8988T (cell line): ENCODE results near the gene ZBTB7C.

ENCODE experiments used
- DNase-seq: peaks from one replicate; pipeline ENCODE4 v3.0.0; 2011

Gene ZBTB7C

DNA sequence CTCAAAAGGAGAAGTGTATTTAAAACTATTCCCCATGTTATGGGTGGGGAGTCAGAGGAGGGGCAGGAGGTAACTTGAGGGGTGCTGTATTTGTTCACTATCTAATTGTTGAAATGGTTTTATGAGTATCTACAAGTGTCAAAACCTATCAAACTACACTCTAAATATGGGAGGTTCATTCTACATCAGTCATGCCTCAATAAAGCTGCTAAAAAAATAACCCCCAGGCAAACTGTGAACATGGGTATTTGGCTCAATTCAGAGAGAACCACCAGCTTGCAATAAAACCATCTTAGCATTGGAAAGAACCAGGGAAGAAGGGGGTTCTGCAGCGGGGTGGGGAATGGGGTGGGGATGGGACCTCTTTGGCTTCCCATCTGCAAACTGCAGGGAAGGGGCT, 302.7 kb downstream of the ZBTB7C start:
- no peak for DNase-seq

DNA sequence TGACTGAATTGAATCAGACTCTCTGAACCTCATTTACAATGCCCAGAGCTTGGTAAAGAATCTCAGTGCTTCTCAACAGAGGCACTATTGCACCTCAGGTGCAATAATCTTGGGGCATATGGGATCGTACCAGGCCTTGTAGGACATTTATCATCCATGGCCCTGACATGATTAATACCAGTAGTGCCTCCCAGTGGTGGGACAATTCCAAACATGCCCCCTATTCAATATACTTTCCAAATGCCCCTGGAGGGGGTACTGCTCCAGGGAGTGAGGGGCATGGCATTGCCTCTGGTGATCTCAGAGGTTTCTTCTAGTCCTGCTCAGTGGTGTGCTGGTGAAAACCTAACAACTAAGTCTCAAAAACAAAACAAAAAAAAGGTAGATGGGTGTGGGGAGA, 303.9 kb downstream of the ZBTB7C start:
- DNase-seq: no peak

DNA sequence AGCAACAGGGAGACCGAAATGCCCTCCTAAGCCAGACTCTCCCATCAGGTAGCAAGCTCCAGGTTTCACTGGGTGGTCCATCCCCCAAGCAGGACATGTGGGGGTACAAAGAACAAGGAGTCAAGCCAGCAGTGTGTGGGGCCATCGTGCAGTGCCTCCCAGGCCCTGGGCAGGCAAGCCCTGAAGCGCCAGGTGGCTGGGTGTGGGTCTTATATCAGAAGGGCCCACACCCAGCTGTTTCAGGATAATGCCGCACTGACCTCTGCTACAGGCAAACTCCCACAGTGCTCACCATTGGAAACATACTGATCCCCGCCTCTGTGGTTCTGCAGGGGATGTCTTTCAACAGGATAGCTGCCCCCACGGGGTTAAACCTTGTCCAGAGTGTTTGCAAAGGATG, 304.5 kb downstream of the ZBTB7C start:
- DNase-seq: no peak

DNA sequence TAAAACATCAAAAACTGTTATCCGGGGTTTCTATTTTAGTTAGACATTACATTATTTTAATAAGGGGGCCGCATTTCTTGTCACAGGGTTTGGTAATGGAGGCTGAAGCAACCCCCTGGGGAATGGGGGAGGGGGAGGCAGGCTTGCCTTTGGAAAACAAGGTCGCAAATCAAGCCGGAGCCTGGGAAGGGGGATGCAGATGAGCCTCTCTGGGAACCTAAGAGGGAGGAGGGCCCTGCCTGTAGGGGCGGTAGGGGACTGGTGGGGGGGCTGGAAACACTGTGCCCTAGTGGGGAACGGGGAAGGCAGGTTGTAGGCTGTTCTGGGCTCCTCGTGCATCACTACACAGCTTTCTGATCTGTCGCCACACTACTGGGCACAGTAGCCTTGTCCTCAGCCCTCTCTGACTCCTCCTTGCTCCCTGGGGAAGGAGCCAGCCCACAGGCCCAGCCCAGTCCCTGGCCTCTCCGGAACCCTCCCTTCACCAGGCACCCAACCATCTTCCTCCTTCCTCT, 308.5 kb downstream of the ZBTB7C start:
- no peak for DNase-seq

DNA sequence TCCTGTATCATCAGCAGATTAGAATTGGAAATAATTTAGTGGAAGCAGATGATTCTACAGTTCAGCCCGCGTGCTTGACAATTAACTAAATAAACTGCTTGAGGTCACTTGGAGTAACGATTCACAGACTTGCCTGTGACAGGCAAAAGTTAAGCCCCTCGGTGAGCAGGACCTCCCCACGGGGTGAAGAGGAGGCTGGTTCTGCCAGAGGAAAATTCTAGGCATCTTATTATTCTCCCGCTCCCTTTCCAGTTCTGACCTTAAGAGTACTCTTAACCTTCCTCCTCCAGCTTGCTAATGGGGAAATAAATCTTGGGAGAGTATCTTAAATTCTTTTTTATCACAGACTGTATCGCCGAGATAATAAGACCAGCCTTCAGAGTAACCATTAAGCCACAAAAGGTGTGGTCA, 309.0 kb downstream of the ZBTB7C start:
- DNase-seq: no peak

DNA sequence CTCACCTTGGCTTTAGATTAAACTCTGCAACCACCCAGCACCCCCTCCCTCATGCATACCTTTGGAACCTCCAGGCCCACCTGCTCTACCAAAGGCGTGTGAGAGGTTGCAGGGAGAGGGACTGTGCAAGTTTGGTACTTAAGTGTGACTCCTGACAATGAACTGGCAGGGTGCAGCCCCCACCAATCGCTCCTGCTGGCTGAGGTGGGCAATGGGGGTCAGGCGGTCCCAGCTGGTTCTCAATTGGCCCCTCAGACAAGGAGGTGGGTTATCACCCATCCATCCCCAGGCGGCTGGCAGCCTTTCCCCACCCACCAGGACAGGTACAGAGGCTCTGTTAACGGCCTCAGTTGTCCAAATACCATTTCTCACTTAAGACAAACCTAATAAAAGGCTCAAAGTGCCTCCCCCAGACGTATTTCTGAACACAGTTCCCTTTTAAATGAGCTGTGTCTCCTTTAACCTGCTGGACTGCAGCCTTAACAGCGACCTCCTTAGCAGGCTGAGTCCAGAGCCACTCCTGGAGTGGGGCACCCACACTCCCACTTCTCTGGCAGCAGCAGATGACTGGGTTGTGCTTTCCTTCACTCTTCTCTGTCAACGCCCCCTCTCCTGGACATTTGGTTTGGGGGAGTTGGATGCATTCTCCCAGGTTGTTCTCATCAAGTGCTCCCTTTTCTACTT, 309.6 kb downstream of the ZBTB7C start:
- DNase-seq: no peak

DNA sequence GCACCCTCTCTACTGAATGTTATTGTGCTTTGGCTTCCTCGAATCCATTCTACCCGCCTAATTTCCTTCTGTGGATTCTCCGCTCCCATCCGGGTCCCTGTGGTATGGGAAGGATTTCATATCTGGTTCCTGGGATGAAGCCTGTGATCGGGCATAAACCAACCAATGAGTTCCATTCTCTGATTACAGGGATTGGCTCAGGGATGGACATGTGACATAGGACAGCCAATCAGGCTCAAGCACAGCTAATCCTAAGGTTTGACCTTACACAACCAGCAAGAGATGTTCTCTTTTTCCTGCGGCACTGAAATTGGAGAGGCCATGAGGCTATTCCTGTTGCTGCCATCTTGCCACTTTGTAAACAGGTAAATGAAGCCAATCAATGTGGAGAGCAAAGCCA, 310.6 kb downstream of the ZBTB7C start:
- no peak for DNase-seq

DNA sequence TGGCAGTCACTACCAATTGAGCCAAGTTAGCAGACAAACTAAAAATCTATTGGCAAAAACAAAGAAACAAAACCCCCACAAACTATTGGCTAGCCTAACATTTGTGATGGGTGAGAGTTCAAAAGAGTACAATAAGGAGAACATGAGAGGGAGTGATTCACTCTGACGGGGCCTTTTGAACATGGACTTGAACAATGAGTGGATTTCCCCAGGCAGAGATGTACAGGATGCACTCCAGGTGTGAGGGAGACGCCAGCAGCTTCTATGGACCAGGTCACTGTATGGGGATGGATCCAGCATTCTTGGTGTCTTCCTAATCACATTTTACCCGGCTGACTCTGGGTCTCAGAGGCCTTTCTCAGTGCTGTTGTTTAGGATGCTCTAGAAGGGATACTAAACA, 311.2 kb downstream of the ZBTB7C start:
- DNase-seq: no peak

DNA sequence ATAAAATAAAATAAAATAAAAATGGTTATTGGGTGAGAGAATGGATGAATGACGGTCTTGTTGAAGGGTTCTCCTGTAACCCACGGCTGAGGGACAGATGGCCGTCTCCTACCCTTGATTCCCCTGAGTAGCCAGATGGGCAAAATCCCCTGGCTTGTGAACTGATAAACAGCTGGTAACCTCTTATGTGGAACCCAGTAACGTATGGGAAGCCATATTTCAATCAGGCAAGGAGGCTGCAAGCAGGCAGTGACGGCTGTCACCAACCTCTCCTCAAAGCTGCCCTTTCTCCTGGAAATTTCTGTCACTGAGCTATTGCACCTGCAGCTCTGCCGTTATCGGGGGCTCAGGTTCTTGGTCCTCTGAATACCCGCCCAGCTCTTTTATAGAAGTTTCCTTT, 313.5 kb downstream of the ZBTB7C start:
- no peak for DNase-seq

DNA sequence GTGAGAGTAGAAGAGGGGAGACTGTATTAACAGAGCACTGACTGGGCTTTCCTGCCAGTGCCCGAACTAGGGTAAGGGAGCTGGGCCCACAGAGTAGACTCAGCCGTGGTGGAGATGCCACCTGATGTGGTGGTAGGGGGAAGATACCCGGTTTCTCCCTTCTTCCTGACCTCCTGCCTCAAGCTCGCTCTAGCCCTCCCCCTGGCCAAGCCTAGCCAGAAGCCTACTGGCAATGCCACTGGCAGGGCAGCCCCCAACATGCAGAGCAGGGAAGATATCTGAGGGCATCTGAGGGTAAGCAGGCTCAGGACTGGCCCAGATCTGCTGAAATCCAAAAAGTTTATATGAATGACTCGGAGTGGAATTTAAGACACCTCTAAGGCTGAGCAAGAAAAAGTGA, 316.1 kb downstream of the ZBTB7C start:
- DNase-seq: no peak

DNA sequence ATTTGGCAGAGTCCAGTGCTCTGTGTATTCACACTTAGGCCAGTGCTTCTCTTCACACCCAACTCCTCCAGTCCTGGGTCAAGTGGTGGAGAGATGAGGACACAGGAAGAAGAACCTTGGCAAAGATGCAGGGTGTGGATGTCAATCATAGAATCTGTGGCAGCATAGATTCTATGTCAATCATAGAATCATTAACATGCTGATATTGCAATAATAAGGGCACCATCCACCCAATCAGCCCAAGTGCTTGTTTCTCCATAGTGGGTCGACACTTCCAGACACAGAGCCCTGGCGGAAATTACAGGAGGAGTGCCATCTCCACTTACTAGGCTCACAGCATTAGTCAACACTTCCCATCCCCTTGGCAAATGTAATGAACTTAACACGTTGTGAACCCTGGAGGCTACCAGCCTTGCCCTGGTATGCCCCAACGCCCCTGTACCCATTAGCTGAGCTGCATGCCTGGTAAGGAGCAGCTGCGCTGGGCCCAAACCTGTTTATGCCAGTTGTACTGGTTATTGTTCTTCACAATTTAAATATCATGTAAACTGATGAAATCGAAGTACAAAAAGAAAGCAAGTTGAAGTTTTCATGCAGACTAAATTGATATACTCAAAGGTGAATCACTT, 317.2 kb downstream of the ZBTB7C start:
- DNase-seq: no peak

DNA sequence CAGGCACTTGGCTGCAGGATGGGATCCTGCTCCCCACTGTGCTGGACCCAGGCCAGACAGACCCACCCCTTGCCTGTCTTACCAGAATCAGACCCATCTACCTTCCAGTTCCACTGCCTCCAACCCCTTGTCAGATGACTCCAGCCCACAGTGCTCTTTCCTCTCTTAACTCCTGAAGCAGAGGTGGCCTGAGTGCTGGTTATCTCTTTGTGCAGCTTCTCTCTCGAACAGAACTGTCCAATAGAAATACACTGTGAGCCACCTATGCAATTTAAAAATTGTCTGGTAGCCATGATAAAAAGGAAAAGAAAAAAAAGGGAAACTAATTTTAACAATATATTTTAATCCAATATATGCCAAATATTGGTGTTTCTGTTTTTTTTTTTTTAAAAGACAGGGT, 318.5 kb downstream of the ZBTB7C start:
- DNase-seq: no peak

DNA sequence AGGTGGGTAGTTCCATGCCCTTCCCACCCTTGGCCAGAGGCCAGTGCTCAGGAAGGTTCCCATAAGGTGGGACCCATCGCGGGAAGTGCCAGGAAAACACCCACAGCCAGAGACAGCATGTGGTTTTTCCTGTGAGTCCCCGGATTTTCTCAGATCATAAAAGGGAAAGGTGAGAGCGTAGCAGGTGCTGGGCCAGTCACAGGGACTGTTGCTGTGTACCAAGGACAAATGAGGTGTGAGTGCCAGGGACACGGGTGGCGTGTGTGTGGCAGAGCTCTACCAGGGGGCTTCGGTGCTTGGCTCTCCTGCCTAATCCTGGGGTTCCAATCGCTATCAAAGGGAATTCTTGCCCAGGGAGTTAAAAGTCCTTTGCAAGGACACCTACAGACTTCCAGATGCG, 319.2 kb downstream of the ZBTB7C start:
- no peak for DNase-seq

DNA sequence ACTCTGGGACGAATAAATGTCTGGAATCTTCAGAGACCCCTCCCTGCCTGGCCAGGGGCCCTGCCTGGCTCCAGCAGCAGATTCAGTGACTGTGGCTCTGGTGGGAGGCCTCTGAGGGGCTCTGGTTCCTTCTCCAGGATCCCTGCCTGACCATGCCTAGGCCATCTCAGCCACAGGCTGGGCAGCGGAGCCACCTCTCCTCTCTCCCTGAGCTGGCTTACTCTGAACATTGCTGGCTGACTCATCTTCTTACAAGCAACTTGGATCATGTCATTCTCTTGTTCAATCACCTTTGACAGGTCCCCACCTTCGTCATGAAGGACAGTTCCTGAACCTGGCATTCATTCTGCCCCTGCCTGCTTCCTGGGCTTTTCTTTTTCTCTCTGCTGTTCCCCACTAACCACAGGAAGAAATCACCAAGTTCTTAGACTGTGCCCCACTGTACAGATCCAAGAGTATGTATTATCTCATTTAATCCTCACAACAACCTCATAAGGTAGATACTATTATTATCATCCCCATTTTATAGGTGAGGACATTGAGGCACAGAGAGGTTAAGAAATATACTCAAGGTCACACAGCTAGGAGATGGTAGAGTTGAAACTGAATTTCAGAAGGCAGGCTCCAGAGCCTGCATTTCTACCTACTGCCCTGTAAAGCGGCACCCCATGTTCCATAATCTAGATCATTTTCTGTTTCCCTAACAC, 323.2 kb downstream of the ZBTB7C start:
- no peak for DNase-seq

DNA sequence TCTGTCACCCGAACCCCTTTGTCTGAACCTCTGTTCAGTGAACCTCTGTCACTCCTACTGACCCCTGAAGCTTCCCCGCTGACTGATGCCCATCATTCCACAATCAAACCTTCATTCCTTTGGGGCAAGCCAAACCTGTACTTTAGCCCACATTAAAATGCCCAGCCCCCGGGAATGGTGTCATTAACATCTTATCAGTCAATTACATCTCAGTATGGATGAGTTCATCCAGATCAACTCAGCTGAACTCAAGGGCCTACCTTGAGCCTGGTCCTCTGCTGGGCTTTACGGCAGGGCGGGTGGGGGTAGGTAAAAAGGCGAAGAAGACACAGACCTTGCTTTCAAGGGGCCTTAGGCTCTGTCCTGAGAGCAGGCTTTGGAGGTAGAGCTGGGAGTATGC, 324.3 kb downstream of the ZBTB7C start:
- DNase-seq: no peak

DNA sequence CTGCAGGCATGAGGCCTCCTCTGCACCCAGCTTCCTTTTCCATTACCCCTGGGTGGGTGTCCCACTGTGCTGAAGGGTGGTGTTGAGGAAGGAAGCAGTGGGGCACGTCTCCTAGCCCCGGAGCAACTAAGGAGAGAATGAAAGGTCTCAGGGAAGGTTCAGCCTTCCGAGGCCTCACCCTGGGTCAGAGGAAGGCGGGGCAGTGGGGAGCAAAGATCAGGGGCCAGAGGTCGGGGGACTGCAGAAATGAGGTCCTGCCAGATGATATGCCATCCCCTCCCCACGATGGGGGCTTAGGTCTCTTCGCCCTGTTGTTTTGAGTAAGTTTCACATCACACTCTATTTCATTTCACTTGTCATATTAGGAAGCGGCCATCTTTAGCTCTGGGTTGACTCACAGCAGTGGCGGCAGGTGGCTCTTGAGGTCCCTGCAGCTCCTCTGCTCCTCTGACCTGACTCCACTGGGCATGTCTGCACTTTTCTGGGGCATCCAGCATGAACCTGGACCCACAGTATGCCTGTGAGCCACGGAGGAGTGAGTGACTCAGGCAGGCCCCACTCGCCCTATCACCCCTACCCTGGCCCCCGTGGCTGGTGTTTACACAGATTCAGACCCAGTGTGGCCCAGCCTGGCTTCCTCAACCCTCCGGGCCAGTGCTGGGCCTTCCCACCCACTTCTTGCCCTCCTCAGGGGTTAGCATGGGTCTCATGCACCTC, 325.0 kb downstream of the ZBTB7C start:
- DNase-seq: no peak

DNA sequence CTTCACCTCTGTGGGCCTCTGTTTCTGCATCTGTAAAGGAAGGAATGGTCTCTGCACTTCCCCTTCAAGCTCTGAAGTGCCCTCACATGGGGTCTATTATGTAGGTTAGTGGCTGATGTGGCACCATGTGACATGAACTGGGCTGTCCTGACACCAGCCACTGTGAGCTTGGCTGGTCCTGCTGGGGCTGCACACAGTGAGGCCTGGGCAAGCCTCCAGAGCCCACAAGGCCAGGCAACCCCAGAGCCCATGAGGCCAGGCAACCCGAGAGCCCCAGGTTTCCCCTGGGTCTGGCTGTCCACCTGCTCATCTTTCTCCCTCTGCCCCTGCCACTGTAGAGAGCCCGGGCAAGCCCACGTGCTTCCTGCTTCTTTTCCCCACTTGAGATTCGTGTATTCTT, 328.6 kb downstream of the ZBTB7C start:
- DNase-seq: no peak

DNA sequence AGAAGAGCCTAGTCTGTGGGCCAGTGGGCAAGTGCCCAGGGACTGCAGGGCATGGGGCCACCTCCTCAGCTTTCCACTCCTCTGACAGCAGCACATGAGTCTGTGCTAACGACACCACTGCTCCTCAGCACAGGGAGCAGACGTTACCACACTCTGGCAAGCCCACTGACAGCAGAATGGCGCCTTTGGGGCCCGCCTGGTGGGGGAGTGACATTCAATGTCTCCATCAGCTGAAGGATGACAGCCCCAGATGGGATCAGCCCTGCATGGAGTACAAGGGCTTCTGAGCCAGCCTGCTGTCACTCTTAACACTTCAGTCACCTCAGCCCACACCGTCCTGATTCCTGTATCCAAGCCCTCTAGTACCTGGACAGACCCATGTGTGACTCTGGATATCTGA, 329.3 kb downstream of the ZBTB7C start:
- DNase-seq: no peak

DNA sequence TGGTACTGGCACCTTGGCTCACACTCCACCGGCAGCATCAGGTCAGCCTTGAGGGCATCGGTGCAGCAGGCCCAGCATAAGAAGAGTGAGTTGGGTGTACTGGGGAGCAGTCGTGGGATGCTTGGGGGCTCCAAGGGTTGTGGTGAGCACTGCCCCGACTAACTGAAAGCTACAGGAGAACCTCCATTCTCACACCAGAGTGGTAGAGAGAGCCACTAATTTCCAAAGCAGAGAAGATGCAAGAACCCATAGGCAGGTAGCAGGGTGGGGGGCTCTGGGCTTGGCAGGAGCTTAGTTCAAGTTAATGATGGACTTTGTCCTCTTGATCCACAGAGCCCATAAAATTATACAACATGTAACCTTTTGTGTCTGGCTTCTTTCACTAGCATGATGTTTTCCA, 330.7 kb downstream of the ZBTB7C start:
- no peak for DNase-seq

DNA sequence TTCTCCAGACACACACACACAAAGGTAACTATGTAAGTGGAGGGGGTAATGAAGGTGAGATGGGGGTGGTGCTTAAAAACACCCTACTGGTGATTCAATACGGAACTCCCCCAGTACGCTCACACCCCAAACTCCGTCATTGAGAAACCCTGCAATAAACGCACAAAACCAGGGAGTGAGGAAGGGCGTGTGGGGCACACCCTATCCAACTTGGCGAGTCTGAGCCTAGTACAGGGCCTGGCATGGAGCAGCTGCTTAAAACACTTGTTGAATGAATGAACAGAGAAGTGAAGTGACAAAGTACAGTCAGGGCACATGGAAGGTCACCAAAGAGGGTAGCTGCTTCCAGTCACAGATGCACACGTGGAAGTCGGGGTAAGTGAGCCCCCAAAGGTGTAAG, 331.9 kb downstream of the ZBTB7C start:
- DNase-seq: no peak

DNA sequence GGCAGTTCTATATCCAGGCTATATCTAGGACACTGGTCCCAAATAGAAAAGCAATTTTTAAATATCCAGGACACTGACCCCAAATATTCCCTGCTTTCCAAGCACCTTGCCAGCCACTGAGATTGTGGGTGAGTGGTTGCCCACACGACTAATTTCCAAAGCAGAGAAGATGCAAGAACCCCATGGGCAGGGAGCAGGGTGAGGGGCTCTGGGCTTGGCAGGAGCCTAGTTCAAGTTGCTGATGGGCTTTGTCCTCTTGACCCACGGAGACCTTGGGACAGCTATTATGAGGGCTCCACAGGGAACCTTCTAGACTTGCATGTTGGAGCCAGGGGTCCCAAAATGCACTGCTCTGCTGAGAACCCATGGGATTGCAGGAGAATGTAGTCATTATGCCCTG, 332.7 kb downstream of the ZBTB7C start:
- DNase-seq: no peak

DNA sequence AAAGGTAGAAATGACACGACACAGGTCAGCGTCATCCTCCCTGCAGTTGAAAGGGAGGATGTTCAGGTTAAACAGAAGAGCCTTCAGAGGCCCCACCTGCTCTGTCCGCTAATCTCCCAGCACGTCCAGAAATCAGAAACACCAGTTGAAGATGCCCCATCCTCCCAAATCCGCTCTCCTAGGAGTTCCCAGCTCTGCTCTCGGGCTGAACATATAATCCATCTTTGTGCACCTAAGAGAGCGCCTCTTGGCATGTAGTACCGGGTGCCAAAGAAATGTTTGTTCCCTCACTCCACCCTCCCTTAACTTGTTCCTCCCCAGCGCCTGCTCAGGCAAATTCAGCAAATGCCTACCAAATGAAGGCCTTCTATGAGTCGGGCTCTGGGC, 333.5 kb downstream of the ZBTB7C start:
- no peak for DNase-seq

DNA sequence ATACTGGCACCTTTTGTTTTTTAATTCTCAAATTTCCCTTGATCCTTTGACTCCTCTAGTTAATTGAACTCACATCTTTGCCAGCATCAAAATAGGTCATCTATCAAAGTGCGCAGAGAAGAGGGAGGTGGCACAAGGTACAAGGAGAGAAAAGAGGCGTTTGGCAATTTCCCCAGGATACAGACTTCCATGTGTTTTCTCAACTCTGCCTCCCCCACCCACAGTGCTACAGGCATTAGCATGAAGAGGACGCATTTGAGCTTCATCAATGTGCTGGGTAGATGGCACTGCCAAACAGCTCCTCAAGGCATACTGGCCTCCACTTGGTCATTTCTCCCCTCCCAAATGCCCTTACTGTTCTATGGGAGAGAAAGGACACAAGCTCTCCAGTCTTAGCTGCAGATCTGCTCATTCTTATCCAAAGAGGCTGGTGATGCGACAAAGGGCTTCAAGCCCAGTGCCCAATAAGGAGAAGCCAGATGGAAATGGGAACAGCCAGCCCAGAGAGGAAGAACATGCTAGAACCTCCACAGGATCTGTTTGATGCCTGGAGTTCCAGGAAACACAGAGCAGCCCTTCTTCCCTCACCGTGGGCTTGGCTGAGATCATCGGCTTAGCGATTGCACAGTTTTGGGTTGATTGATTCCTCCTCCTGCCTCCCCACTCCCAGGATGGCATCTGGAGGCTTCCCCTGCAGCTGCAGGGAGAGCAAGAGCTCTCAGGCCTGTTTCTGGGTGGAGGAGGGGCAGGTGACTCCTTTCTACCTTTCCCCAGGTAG, 334.1 kb downstream of the ZBTB7C start:
- no peak for DNase-seq
